Endothelial cell of umbilical vein (primary cell): Measurements from ENCODE around the gene CFAP141. TPM values are rescaled to one million over a fixed set of nuclear protein-coding genes. Genes with fewer than 3 reads are reported as not detected.

ENCODE experiments used
- BruUV-seq: library from RNA; stranded (reverse); fragments of 400-500 nt; replicated peaks from 2 replicates; lab custom pipeline; 2021; lab: Mats Ljungman, UMichigan
- CTCF ChIA-PET: fragments of 300-600, 350-600 bp; sonication (Branson Sonifier 250); formaldehyde crosslinking; loops from one replicate; lab custom pipeline; 2021; ENCODE audit warnings: antibody characterized with exemption, inconsistent platforms; lab: Charles Lee
- POLR2A ChIA-PET: fragments of 300-600, 350-600 bp; sonication (Branson Sonifier 250); formaldehyde crosslinking; loops from one replicate; lab custom pipeline; 2021; ENCODE audit warnings: antibody characterized with exemption, inconsistent platforms; lab: Charles Lee
- DNase-seq: peaks from one replicate; pipeline ENCODE4 v3.0.0-alpha.2; 2011; ENCODE audit warnings: low read depth, low spot score
- FAIRE-seq: peaks from 2 replicates; lab custom pipeline; 2011; peaks lifted over from hg19 to GRCh38; lab: Jason Lieb, UNC
- H2AFZ ChIP-seq: 2 replicates; pipeline ENCODE4 v1.6.0; 2012; ENCODE audit warnings: low read depth, low read length, control low read depth, inconsistent platforms
- H3K27ac ChIP-seq: 2 replicates; pipeline ENCODE4 v1.5.1; 2011; ENCODE audit warnings: low read depth, mild to moderate bottlenecking, control low read depth, low read length, moderate library complexity; ENCODE audit not compliant: insufficient read depth
- H3K27me3 ChIP-seq, 2 experiments: 2 replicates each; pipeline versions ENCODE4 v1.6.0 to v1.6.1; 2011; ENCODE audit warnings: low read length in 2 of 2, mixed read lengths in 1 of 2; ENCODE audit not compliant: control insufficient read depth in 2 of 2, insufficient read depth in 2 of 2
- H3K36me3 ChIP-seq, 2 experiments: 2 replicates in 1 of 2; 3 replicates in 1 of 2; pipeline ENCODE4 v1.5.1; 2011; ENCODE audit warnings: low read length in 2 of 2, mild to moderate bottlenecking in 1 of 2, moderate library complexity in 1 of 2; ENCODE audit not compliant: control insufficient read depth in 2 of 2, insufficient read depth in 2 of 2; ENCODE audit errors: extremely low read depth in 1 of 2
- H3K4me1 ChIP-seq: 3 replicates; pipeline ENCODE4 v1.5.1; 2011; ENCODE audit warnings: mild to moderate bottlenecking, low read length; ENCODE audit not compliant: control insufficient read depth, insufficient read depth; ENCODE audit errors: extremely low read depth
- H3K4me2 ChIP-seq: 2 replicates; pipeline ENCODE4 v1.6.1; 2011; ENCODE audit warnings: low read length, control low read depth, mixed read lengths; ENCODE audit not compliant: insufficient read depth
- H3K4me3 ChIP-seq, 3 experiments: fragments of 200-600 bp in 1 of 3; sonication (generic), shearing (Covaris generic) in 1 of 3; replicated peaks in 1 of 3; 2 replicates each; pipeline ENCODE4 v1.5.1; 2011 to 2016; ENCODE audit warnings: control low read depth in 3 of 3, low read length in 3 of 3, mild to moderate bottlenecking in 2 of 3, inconsistent platforms in 1 of 3, low read depth in 1 of 3, moderate library complexity in 1 of 3; ENCODE audit not compliant: insufficient read depth in 1 of 3
- H3K79me2 ChIP-seq: 2 replicates; pipeline ENCODE4 v1.6.0; 2012; ENCODE audit warnings: low read length, inconsistent platforms; ENCODE audit not compliant: control insufficient read depth, insufficient read depth
- H3K9ac ChIP-seq: replicated peaks from 2 replicates; pipeline ENCODE3; 2011; ENCODE audit warnings: low read length, control low read depth; ENCODE audit not compliant: insufficient read depth; ENCODE audit errors: extremely low read depth
- H3K9me1 ChIP-seq: replicated peaks from 3 replicates; pipeline ENCODE4 v1.6.0; 2011; ENCODE audit warnings: mild to moderate bottlenecking, low read length; ENCODE audit not compliant: control insufficient read depth, insufficient read depth; ENCODE audit errors: extremely low read depth
- H3K9me3 ChIP-seq: replicated peaks from 2 replicates; pipeline ENCODE4 v1.5.1; 2012; ENCODE audit warnings: low read length, inconsistent platforms; ENCODE audit not compliant: control insufficient read depth, insufficient read depth
- H4K20me1 ChIP-seq: replicated peaks from 2 replicates; pipeline ENCODE3; 2011; ENCODE audit warnings: mild to moderate bottlenecking, low read length; ENCODE audit not compliant: control insufficient read depth, insufficient read depth; ENCODE audit errors: extremely low read depth
- FOS ChIP-seq: IDR thresholded peaks from 2 replicates; pipeline ENCODE4 v1.6.1; 2011; ENCODE audit warnings: mild to moderate bottlenecking, low read length, moderate library complexity, borderline replicate concordance; ENCODE audit not compliant: insufficient read depth
- GATA2 ChIP-seq: IDR thresholded peaks from 2 replicates; pipeline ENCODE4 v1.7.0; 2011; ENCODE audit warnings: low read depth, mild to moderate bottlenecking, moderate library complexity, mixed read lengths, low read length; ENCODE audit not compliant: insufficient read length, insufficient read depth
- JUN ChIP-seq: IDR thresholded peaks from 2 replicates; pipeline ENCODE4 v1.6.1; 2011; ENCODE audit warnings: borderline replicate concordance, low read depth; ENCODE audit not compliant: insufficient read length, insufficient read depth
- MYC ChIP-seq: IDR thresholded peaks from one replicate; pipeline ENCODE4 v1.6.1; 2011; ENCODE audit warnings: mild to moderate bottlenecking, low read depth, low read length
- POLR2A ChIP-seq: IDR thresholded peaks from 2 replicates; pipeline ENCODE4 v1.6.1; 2012; ENCODE audit warnings: low read depth, mild to moderate bottlenecking, control low read depth, low read length
- POLR2AphosphoS5 ChIP-seq: IDR thresholded peaks from 2 replicates; pipeline ENCODE4 v1.6.1; 2012; ENCODE audit warnings: low read depth, mild to moderate bottlenecking, control low read depth, low read length, moderate library complexity; ENCODE audit not compliant: insufficient read depth
- dilution Hi-C: fragments of 300-500 bp; cut with MboI; formaldehyde crosslinking; loops from one replicate; pipeline ENCODE4 v1.15.0; 2019; ENCODE audit warnings: low sequenced_read_pairs; ENCODE audit not compliant: extremely low pct_ligation_motif_present
- intact Hi-C: fragments of 100-400 bp; cut with micrococcal nuclease; formaldehyde crosslinking; loops from one replicate; pipeline ENCODE4 v1.10.0; 2022
- polyA plus RNA-seq, 4 experiments: library from polyadenylated mRNA; depleted of rRNA in 3 of 4; stranded (reverse) in 3 of 4; unstranded in 1 of 4; fragments of >200 nt; gene quantifications; 2 replicates each; pipeline versions ENCODE4 v1.2.1 to v1.2.3, GENCODE V29; 2011 to 2012; ENCODE audit warnings: missing spikeins in 1 of 4
- total RNA-seq: library from RNA; stranded (reverse); gene quantifications from 2 replicates; pipeline ENCODE4 v1.2.3, GENCODE V29; 2021
- TF ChIP-seq, protein P1 (sequence below), 2 donors: IDR thresholded peaks; 1 replicate in 1 of 2; 2 replicates in 1 of 2; pipeline ENCODE4 v1.5.1; 2011; ENCODE audit warnings: low read length in 2 of 2, mild to moderate bottlenecking in 2 of 2, moderate library complexity in 2 of 2, control low read depth in 1 of 2, inconsistent platforms in 1 of 2, low read depth in 1 of 2; ENCODE audit not compliant: insufficient read depth in 1 of 2; ENCODE audit errors: extremely low read depth in 1 of 2
- TF ChIP-seq, protein P2 (sequence below): IDR thresholded peaks from 2 replicates; pipeline ENCODE4 v1.6.1; 2011; ENCODE audit not compliant: insufficient read depth, insufficient read length

The CFAP141 gene
- total and polyA plus RNA-seq, 2 donors (not counting 3 experiments of a cell fraction or from before 2014, with no cell fraction given), result not detected

GRCh38 chr1:154155251-154155650 lies 50.9 kb downstream of the CFAP141 start:
- Histone ChIP-seq H4K20me1 (no peaks in the 10 kb centered on the region), H2AFZ (no peak overlapping the region), H3K4me2 (peak overlapping the region; percentile 27), H3K9me1 (no peaks in the 10 kb centered on the region), H3K9ac (peak overlapping the region; percentile 58), H3K27me3 (no peaks in the 10 kb centered on the region), H3K9me3 (no peaks in the 10 kb centered on the region), H3K4me1 (peaks cover 25% of the 10 kb centered on the region), H3K27ac (peak overlapping the region; percentile 76), H3K4me3 (no peak overlapping the region), H3K36me3 (peaks cover 8 to 19% of the 10 kb centered on the region in 2 experiments), H3K79me2 (peaks cover 21% of the 10 kb centered on the region)
- POLR2A ChIA-PET, result interaction anchor here (0.6 to 1.0 kb wide), 2 partner anchors 15 to 21 kb away, joined by 3 to 5 read pairs; no protein-coding TSS in a partner anchor
- dilution Hi-C loops (no loop called here), intact Hi-C loops (loop anchor here (10.0 kb wide), 1 partner anchor 160 kb away; the partner anchor contains the start of gene RPS27)
- CTCF ChIA-PET, result interaction anchor here (0.7 to 1.5 kb wide), 5 partner anchors 9 to 180 kb away, joined by 3 to 5 read pairs (median 4); no protein-coding TSS in a partner anchor
- BruUV-seq, result no TSS peak
- DNase-seq (peak; percentile 94), FAIRE-seq (peak; percentile 79)
- TF ChIP-seq FOS (no peak), POLR2AphosphoS5 (peak; percentile 58)

- dilution Hi-C loops (no loop called here), intact Hi-C loops (loop anchor here (10.0 kb wide), 1 partner anchor 160 kb away; the partner anchor contains the start of gene RPS27)
- no peaks in the 10 kb centered on the region for H4K20me1 ChIP-seq
- no peak within 1 kb of the TSS for H2AFZ ChIP-seq
- BruUV-seq, result no TSS peak
- DNase-seq (no peak), FAIRE-seq (peak; percentile 21)
- H3K36me3 ChIP-seq, result peaks cover 8 to 17% of the 10 kb centered on the region in 2 experiments
- H3K4me1 ChIP-seq, result peaks cover 25% of the 10 kb centered on the region
- peaks cover 16% of the 10 kb centered on the region for H3K79me2 ChIP-seq
- no peaks in the 10 kb centered on the region for H3K9me3 ChIP-seq
- peak within 1 kb of the TSS; percentile 76 for H3K27ac ChIP-seq
- ChIA-PET POLR2A (interaction anchor here (1.0 kb wide), 1 partner anchor 22 kb away, joined by 3 read pairs; no protein-coding TSS in a partner anchor), CTCF (interaction anchor here (0.7 to 1.5 kb wide), 5 partner anchors 8 to 180 kb away, joined by 3 to 5 read pairs (median 4); no protein-coding TSS in a partner anchor)
- H3K4me2 ChIP-seq, result peak within 1 kb of the TSS; percentile 27
- no peaks in the 10 kb centered on the region for H3K27me3 ChIP-seq
- no peak for TF ChIP-seq MYC
- no peak for TF ChIP-seq GATA2
- TF ChIP-seq FOS, result no peak
- TF ChIP-seq, protein P1, sequence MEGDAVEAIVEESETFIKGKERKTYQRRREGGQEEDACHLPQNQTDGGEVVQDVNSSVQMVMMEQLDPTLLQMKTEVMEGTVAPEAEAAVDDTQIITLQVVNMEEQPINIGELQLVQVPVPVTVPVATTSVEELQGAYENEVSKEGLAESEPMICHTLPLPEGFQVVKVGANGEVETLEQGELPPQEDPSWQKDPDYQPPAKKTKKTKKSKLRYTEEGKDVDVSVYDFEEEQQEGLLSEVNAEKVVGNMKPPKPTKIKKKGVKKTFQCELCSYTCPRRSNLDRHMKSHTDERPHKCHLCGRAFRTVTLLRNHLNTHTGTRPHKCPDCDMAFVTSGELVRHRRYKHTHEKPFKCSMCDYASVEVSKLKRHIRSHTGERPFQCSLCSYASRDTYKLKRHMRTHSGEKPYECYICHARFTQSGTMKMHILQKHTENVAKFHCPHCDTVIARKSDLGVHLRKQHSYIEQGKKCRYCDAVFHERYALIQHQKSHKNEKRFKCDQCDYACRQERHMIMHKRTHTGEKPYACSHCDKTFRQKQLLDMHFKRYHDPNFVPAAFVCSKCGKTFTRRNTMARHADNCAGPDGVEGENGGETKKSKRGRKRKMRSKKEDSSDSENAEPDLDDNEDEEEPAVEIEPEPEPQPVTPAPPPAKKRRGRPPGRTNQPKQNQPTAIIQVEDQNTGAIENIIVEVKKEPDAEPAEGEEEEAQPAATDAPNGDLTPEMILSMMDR (IDR thresholded peaks at IDR 0.05; ENCODE audit: extremely low read depth in 1 of 2, insufficient read depth in 1 of 2, low read depth in 1 of 2, low read length in 2 of 2), result no peak
- TF ChIP-seq, protein P2, sequence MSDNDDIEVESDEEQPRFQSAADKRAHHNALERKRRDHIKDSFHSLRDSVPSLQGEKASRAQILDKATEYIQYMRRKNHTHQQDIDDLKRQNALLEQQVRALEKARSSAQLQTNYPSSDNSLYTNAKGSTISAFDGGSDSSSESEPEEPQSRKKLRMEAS, result peak; percentile 12
- no peak for TF ChIP-seq POLR2AphosphoS5
- TF ChIP-seq JUN, result no peak
- TF ChIP-seq POLR2A, result peak; percentile 21
- H3K9me1 ChIP-seq, result no peaks in the 10 kb centered on the region
- H3K9ac ChIP-seq, result peak within 1 kb of the TSS; percentile 58
- no peak within 1 kb of the TSS for H3K4me3 ChIP-seq
These were observed 51.5 kb downstream of the CFAP141 start, which contains the start of gene NUP210L for GRCh38 chr1:154154534-154155191. TSS of gene NUP210L (minus strand) at chr1:154155073.
